ENCODE results near the gene TICRR. TPM values are rescaled to one million over a fixed set of nuclear protein-coding genes. Genes with fewer than 3 reads are reported as not detected.

TICRR gene
- total and polyA plus RNA-seq, 2 of the 13 experiments (the other 11 are each of a cell fraction or from before 2014, with no cell fraction given) = 4.1 to 14.3 TPM

- no peak overlapping the region for H3K27ac ChIP-seq (ENCODE audit: extremely low read length, insufficient read depth, low read length)
- no peaks in the 10 kb centered on the region; the same call in 1 of the 2 replicates for H3K9me3 ChIP-seq (ENCODE audit: low read length)
- CTCF ChIA-PET (ENCODE audit: low intra/inter-chr PET ratio, low total read pairs) = no interaction called here
- H4K20me1 ChIP-seq (ENCODE audit: insufficient read depth, low read length) = no peaks in the 10 kb centered on the region
- intact Hi-C loops (cut with micrococcal nuclease; ENCODE audit: unreplicated experiment) (no loop called here), in situ Hi-C loops (cut with HindIII; ENCODE audit: extremely low pct_ligation_motif_present, low pct_unique_long_range_greater_than_20kb) (no loop called here)
- H3K79me2 ChIP-seq (ENCODE audit: insufficient read depth, low read length) = no peaks in the 10 kb centered on the region
- POLR2A ChIA-PET = no interaction called here
- DNase-seq (ENCODE audit: low spot score) (no peak), ATAC-seq (no peak), FAIRE-seq (no peak)
- no peak overlapping the region for H3K4me2 ChIP-seq (ENCODE audit: low read depth, low read length)
- no peak overlapping the region for H3K4me3 ChIP-seq (replicated peaks in 1 of 3; ENCODE audit: insufficient read depth in 1 of 3, low read depth in 2 of 3, low read length in 3 of 3)
- no TSS peak for BruUV-seq (replicated peaks)
- peaks cover 19 to 80% of the 10 kb centered on the region in 2 experiments for H3K36me3 ChIP-seq (replicated peaks in 1 of 2; ENCODE audit: control insufficient read depth in 1 of 2, insufficient read depth in 2 of 2, low read length in 2 of 2)
- TF ChIP-seq ZNF326 (CRISPR knock-in tag; IDR thresholded peaks at IDR 0.05; ENCODE audit: borderline replicate concordance) (no peak), ZNF484 (CRISPR knock-in tag; IDR thresholded peaks at IDR 0.05; ENCODE audit: borderline replicate concordance, low read depth) (no peak), ZNF747 (CRISPR knock-in tag; IDR thresholded peaks at IDR 0.05; ENCODE audit: borderline replicate concordance) (no peak), KDM1A (CRISPR knock-in tag; IDR thresholded peaks at IDR 0.05) (no peak), TMF1 (CRISPR knock-in tag; IDR thresholded peaks at IDR 0.05; ENCODE audit: low read depth) (no peak), CC2D1A (CRISPR knock-in tag; IDR thresholded peaks at IDR 0.05) (no peak), PRMT3 (CRISPR knock-in tag; IDR thresholded peaks at IDR 0.05; ENCODE audit: borderline replicate concordance, low read depth) (no peak), ZNF737 (CRISPR knock-in tag; IDR thresholded peaks at IDR 0.05; ENCODE audit: borderline replicate concordance) (no peak), ZNF253 (CRISPR knock-in tag; IDR thresholded peaks at IDR 0.05; ENCODE audit: borderline replicate concordance) (no peak), ZSCAN12 (CRISPR knock-in tag; IDR thresholded peaks at IDR 0.05) (no peak), ZBTB10 (CRISPR knock-in tag; IDR thresholded peaks at IDR 0.05; ENCODE audit: borderline replicate concordance) (no peak), KDM2A (CRISPR knock-in tag; IDR thresholded peaks at IDR 0.05; ENCODE audit: borderline replicate concordance, low read depth) (no peak), TRIM24 (CRISPR knock-in tag; IDR thresholded peaks at IDR 0.05) (no peak), ZNF24 (IDR thresholded peaks at IDR 0.05) (no peak), GPN1 (CRISPR knock-in tag; IDR thresholded peaks at IDR 0.05; ENCODE audit: borderline replicate concordance) (no peak)
- H3K27me3 ChIP-seq (ENCODE audit: control insufficient read depth in 1 of 2, insufficient read depth in 2 of 2, low read length in 2 of 2) = no peaks in the 10 kb centered on the region
- WGBS (ENCODE audit: low lambda C conversion rate) = 88% methylated on average over 1 of the region's 1 CpG
- H3K9ac ChIP-seq (ENCODE audit: insufficient read depth, low read depth, low read length) = no peak overlapping the region
- H2AFZ ChIP-seq (ENCODE audit: low read length) = no peak overlapping the region
- H3K4me1 ChIP-seq (ENCODE audit: insufficient read depth, low read length) = no peaks in the 10 kb centered on the region
These were observed 38.9 kb downstream of the TICRR start for GRCh38 chr15:89614164-89614563.
